DND-41 (cell line): Measurements from ENCODE around the gene UROD.

Source experiments
- EZH2 ChIP-seq: IDR thresholded peaks from 3 replicates; pipeline ENCODE4 v1.6.1; 2012; ENCODE audit warnings: borderline replicate concordance, low read depth, mild to moderate bottlenecking, moderate library complexity, low read length, inconsistent platforms; ENCODE audit not compliant: severe bottlenecking
- TF ChIP-seq, protein P1 (sequence below): IDR thresholded peaks from 2 replicates; pipeline ENCODE4 v1.5.1; 2012; ENCODE audit warnings: borderline replicate concordance, low read length, moderate library complexity, mild to moderate bottlenecking; ENCODE audit not compliant: poor library complexity, severe bottlenecking; ENCODE audit errors: extremely low read depth

DNA sequence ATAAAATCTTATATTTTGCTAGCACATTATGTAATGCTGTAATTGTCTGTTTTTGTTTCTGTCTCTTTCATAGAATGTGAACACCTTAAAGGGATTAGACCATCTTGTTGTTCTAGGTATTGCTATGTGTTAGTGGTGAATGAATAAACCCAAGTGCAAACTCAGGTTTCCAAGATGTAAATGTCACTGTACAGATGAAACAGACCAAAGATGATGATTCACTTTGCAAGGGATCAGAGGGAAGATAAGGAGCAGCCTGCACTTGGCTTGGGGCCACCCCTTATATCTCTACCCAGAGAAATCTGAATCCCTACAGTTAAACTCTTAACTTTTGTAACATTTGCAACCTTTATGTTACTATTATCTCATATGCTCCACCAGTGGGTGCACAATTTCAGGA, 25.4 kb downstream of the UROD start:
- TF ChIP-seq, protein P1, sequence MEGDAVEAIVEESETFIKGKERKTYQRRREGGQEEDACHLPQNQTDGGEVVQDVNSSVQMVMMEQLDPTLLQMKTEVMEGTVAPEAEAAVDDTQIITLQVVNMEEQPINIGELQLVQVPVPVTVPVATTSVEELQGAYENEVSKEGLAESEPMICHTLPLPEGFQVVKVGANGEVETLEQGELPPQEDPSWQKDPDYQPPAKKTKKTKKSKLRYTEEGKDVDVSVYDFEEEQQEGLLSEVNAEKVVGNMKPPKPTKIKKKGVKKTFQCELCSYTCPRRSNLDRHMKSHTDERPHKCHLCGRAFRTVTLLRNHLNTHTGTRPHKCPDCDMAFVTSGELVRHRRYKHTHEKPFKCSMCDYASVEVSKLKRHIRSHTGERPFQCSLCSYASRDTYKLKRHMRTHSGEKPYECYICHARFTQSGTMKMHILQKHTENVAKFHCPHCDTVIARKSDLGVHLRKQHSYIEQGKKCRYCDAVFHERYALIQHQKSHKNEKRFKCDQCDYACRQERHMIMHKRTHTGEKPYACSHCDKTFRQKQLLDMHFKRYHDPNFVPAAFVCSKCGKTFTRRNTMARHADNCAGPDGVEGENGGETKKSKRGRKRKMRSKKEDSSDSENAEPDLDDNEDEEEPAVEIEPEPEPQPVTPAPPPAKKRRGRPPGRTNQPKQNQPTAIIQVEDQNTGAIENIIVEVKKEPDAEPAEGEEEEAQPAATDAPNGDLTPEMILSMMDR: no peak
- no peak for TF ChIP-seq EZH2
